GM12878 (cell line): Measurements from ENCODE around the gene TAF6L.

Experiments used
- CTCF ChIP-seq, 3 experiments: IDR thresholded peaks in 2 of 3; conservative IDR thresholded peaks in 1 of 3; 2 replicates each; pipeline ENCODE4 v1.5.1; 2011; ENCODE audit warnings: low read depth in 3 of 3, low read length in 3 of 3, mild to moderate bottlenecking in 3 of 3, control low read depth in 2 of 3, moderate library complexity in 2 of 3, inconsistent platforms in 1 of 3, mixed read lengths in 1 of 3; ENCODE audit not compliant: control insufficient read depth in 2 of 3, insufficient read depth in 1 of 3; ENCODE audit errors: extremely low read depth in 1 of 3
- E2F8 ChIP-seq: fragments of 450-650 bp; IDR thresholded peaks from 2 replicates; pipeline ENCODE4 v1.6.1; 2018; ENCODE audit warnings: mild to moderate bottlenecking, low read depth, moderate library complexity; ENCODE audit not compliant: partially characterized antibody
- EZH2 ChIP-seq: IDR thresholded peaks from 2 replicates; pipeline ENCODE4 v1.6.1; 2012; ENCODE audit warnings: low read depth, mild to moderate bottlenecking, control low read depth, inconsistent platforms, low read length, borderline replicate concordance; ENCODE audit not compliant: control insufficient read depth
- POLR2A ChIP-seq: IDR thresholded peaks from 2 replicates; pipeline ENCODE4 v1.6.1; 2011; ENCODE audit warnings: low read depth, mild to moderate bottlenecking, low read length
- RB1 ChIP-seq: fragments of 450-650 bp; formaldehyde crosslinking; IDR thresholded peaks from 2 replicates; pipeline ENCODE4 v1.6.1; 2017; ENCODE audit warnings: mild to moderate bottlenecking, borderline replicate concordance
- SIN3A ChIP-seq: IDR thresholded peaks from 2 replicates; pipeline ENCODE4 v1.6.1; 2012; ENCODE audit warnings: low read depth, low read length, improper control_type of control experiment
- SIX5 ChIP-seq: IDR thresholded peaks from 2 replicates; pipeline ENCODE4 v1.6.1; 2011; ENCODE audit warnings: mild to moderate bottlenecking, low read depth, low read length, moderate library complexity; ENCODE audit not compliant: severe bottlenecking
- SMAD1 ChIP-seq: fragments of 450-650 bp; IDR thresholded peaks from 2 replicates; pipeline ENCODE4 v1.6.1; 2018; ENCODE audit warnings: mild to moderate bottlenecking, low read depth; ENCODE audit not compliant: partially characterized antibody
- SREBF2 ChIP-seq: IDR thresholded peaks from 2 replicates; pipeline ENCODE4 v1.6.1; 2012; ENCODE audit warnings: mild to moderate bottlenecking, low read length
- SUZ12 ChIP-seq: fragments of 200-600 bp; sonication (generic); IDR thresholded peaks from one replicate; pipeline ENCODE4 v1.6.1; 2018; ENCODE audit warnings: antibody characterized with exemption, mild to moderate bottlenecking; ENCODE audit not compliant: unreplicated experiment
- ZNF384 ChIP-seq: IDR thresholded peaks from 2 replicates; pipeline ENCODE4 v1.6.1; 2012; ENCODE audit warnings: low read depth, mild to moderate bottlenecking, low read length, improper control_type of control experiment, borderline replicate concordance
- ZNF592 ChIP-seq: fragments of 450-650 bp; IDR thresholded peaks from 2 replicates; pipeline ENCODE4 v1.6.1; 2017; ENCODE audit warnings: mild to moderate bottlenecking, moderate library complexity

GRCh38 chr11:62823677-62824076, 52.5 kb downstream of the TAF6L start:
- no peak for TF ChIP-seq CTCF (IDR thresholded peaks at IDR 0.05 in 2 of 3, conservative IDR thresholded peaks at IDR 0.05 in 1 of 3; ENCODE audit: control insufficient read depth in 2 of 3, extremely low read depth in 1 of 3, insufficient read depth in 1 of 3, low read depth in 3 of 3, low read length in 3 of 3)
- no peak for TF ChIP-seq ZNF592
- TF ChIP-seq E2F8, result no peak
- TF ChIP-seq SIX5, result no peak
- TF ChIP-seq SIN3A, result no peak
- no peak for TF ChIP-seq POLR2A
- no peak for TF ChIP-seq SREBF2
- TF ChIP-seq RB1, result no peak
- TF ChIP-seq EZH2, result no peak
- TF ChIP-seq SUZ12, result no peak
- TF ChIP-seq SMAD1, result no peak
- TF ChIP-seq ZNF384, result no peak
